ENCODE data around the gene TRPM5.

TRPM5 gene

DNA sequence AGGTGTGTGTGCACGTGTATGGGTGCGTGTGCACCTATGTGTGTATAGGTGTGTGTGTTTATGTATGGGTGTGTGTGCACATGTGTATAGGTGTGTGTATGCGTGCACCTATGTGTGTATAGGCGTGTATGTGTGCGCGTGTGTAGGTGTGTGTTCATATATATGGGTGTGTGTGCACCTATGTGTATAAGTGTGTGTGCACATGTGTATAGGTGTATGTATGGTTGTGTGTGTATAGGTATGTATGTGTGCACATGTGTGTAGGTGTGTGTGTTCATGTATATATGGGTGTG, 27.4 kb upstream of the TRPM5 start:
- DNase-seq: no peak
- Histone ChIP-seq H3K9me3 (ENCODE audit: severe bottlenecking) (no peaks in the 10 kb centered on the region), H3K4me3 (ENCODE audit: low read depth, low read length) (no peak overlapping the region), H3K27ac (no peak overlapping the region), H3K36me3 (no peaks in the 10 kb centered on the region), H3K27me3 (ENCODE audit: insufficient read depth, low read depth, severe bottlenecking) (peaks cover 52% of the 10 kb centered on the region)
- TF ChIP-seq, protein P1, sequence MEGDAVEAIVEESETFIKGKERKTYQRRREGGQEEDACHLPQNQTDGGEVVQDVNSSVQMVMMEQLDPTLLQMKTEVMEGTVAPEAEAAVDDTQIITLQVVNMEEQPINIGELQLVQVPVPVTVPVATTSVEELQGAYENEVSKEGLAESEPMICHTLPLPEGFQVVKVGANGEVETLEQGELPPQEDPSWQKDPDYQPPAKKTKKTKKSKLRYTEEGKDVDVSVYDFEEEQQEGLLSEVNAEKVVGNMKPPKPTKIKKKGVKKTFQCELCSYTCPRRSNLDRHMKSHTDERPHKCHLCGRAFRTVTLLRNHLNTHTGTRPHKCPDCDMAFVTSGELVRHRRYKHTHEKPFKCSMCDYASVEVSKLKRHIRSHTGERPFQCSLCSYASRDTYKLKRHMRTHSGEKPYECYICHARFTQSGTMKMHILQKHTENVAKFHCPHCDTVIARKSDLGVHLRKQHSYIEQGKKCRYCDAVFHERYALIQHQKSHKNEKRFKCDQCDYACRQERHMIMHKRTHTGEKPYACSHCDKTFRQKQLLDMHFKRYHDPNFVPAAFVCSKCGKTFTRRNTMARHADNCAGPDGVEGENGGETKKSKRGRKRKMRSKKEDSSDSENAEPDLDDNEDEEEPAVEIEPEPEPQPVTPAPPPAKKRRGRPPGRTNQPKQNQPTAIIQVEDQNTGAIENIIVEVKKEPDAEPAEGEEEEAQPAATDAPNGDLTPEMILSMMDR (IDR thresholded peaks at IDR 0.05; ENCODE audit: low read depth, low read length): no peak

DNA sequence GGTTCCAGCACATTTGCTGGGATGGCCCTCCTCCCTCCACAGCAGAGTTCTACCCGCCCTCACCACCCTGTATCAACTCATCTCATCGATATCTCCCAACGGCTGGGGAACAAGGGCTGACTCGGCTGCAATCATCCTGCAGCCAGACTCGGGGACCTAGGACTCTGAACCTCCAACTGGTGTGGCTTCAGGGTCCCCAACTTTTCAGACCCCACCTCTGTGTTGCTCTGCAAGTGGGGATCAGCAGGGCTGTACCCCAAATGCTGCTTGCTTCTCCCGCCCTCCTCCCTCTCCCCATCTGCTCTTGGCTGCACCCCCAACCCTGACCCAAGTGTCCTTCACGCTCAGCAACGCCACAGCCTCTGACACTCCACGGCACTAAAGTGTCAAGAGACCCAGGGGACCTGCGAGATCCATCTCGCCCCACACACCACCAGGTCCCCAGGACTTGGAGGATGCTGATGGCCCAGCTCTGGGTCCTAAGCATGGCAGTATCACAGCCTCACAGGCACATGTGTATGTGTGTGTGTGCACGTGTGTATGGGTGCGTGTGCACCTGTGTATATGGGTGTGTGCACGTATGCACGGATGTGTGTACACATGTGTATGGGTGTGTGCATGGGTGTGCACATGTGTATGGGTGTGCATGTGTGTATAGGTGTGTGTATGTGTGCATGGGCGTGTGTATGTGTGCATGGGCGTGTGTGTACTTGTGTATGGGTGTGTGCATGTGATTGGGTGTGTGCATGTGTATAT, 26.9 kb upstream of the TRPM5 start:
- Histone ChIP-seq H3K4me3 (ENCODE audit: low read depth, low read length) (no peak overlapping the region), H3K9me3 (ENCODE audit: severe bottlenecking) (no peaks in the 10 kb centered on the region), H3K27ac (no peak overlapping the region), H3K27me3 (ENCODE audit: insufficient read depth, low read depth, severe bottlenecking) (peaks cover 53% of the 10 kb centered on the region), H3K36me3 (no peaks in the 10 kb centered on the region)
- no peak for DNase-seq
- TF ChIP-seq, protein P1 (IDR thresholded peaks at IDR 0.05; ENCODE audit: low read depth, low read length): no peak

DNA sequence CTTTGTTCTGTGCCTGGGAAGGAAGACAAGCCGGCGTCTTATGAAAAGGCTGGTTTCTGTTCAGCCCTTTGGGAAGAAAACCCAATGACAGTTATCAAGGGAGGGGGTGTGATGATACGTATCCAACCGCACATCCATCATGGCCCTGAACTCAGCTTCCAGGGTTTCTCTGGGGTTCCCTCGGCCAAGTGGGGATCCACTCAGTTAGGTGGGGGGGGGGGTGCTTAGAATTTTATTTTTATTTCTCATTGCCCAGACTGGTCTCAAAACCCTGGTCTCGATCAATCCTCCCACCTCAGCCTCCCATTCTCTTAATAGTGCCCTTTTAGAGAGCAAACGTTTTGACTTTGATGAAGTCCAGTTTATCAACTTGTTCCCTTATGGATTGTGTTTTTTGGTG, 26.2 kb upstream of the TRPM5 start:
- H3K36me3 ChIP-seq: no peaks in the 10 kb centered on the region
- no peaks in the 10 kb centered on the region for H3K9me3 ChIP-seq (ENCODE audit: severe bottlenecking)
- peaks cover 53% of the 10 kb centered on the region for H3K27me3 ChIP-seq (ENCODE audit: insufficient read depth, low read depth, severe bottlenecking)
- DNase-seq: no peak
- TF ChIP-seq, protein P1 (IDR thresholded peaks at IDR 0.05; ENCODE audit: low read depth, low read length): no peak
- H3K27ac ChIP-seq: no peak overlapping the region
- H3K4me3 ChIP-seq (ENCODE audit: low read depth, low read length): no peak overlapping the region

DNA sequence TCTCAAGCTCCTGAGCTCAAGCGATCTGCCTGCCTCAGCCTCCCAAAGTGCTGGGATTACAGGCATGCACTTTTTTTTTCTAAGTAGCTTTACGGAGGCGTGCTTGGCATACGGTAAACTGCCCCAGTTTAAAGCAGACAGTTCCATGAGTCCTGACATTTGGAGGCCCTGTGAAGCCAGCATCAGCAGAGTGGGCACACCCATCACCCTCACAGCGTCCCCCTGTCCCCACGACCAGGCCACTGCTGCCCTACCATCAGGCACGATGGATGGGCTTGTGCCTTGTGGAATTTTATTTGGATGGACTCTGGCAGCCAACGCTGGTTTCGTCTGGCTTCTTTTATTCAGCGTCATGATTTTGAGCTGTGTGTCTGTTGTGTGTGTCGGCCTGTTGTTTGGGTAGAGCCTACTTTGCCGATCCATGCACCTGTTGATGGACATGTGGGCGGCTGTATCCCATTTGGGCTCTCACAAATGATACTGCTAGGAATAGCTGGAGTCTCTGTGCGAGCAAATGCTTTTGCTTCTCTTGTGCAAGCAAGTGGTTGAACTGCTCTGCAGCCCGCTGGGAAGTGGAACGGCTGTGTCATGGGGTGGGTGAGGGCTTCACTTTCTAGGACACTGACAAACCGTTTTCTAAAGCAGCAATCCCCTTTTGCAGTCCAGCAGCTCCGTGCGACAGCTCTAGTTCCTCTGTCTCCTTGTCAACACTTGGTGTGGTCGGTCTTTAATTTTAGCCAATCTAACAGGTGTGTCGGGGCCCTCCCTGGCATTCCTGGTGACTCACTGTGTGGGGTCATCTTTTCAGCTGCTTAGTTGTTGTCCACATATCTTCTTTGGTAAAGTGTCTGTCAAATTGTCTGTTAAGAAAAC, 24.3 kb upstream of the TRPM5 start:
- H3K4me3 ChIP-seq (ENCODE audit: low read depth, low read length): no peak overlapping the region
- H3K9me3 ChIP-seq (ENCODE audit: severe bottlenecking): no peaks in the 10 kb centered on the region
- no peaks in the 10 kb centered on the region for H3K36me3 ChIP-seq
- peaks cover 47% of the 10 kb centered on the region for H3K27me3 ChIP-seq (ENCODE audit: insufficient read depth, low read depth, severe bottlenecking)
- no peak for DNase-seq
- no peak overlapping the region for H3K27ac ChIP-seq
- TF ChIP-seq, protein P1 (IDR thresholded peaks at IDR 0.05; ENCODE audit: low read depth, low read length): no peak

DNA sequence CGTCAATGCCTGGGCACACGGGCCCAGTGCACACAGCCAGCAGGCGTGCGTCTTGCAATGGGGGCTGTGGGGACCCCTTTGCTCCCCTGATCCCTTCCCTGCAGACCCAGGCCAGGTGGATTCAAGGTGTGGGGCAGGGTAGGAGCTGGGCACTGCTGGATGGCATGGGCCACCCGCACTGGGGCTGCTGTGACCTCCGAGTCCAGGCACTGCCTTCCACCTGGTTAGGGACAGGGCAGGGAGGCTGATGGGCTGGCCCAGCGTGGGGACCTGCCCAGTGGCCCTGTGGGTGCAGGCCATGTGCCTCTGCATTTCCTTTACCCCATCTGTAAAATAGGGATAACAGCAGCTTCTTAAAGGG, 23.4 kb upstream of the TRPM5 start:
- Histone ChIP-seq H3K4me3 (ENCODE audit: low read depth, low read length) (no peak overlapping the region), H3K27me3 (ENCODE audit: insufficient read depth, low read depth, severe bottlenecking) (peaks cover 45% of the 10 kb centered on the region), H3K27ac (no peak overlapping the region), H3K36me3 (no peaks in the 10 kb centered on the region), H3K9me3 (ENCODE audit: severe bottlenecking) (no peaks in the 10 kb centered on the region)
- TF ChIP-seq, protein P1 (IDR thresholded peaks at IDR 0.05; ENCODE audit: low read depth, low read length): no peak
- no peak for DNase-seq
